ENCODE data around the gene CEP95.
"Not testable (repeated sequence)": the region's sequence is repeated elsewhere in the genome, so short reads cannot be mapped to it uniquely, and the experiment has no call there.

- not testable (repeated sequence) for TF ChIP-seq CTCF, EP300, POLR2A (IDR thresholded peaks at IDR 0.05)
Measured at GRCh38 chr17:64466834-64467233, 39.9 kb upstream of the CEP95 start.

All from stomach (tissue), 4 donors.